Sigmoid colon (tissue), 7 donors: Measurements from ENCODE around the gene C1QTNF1. TPM values are rescaled to one million over a fixed set of nuclear protein-coding genes. Genes with fewer than 3 reads are reported as not detected.
"Not testable (repeated sequence)": the region's sequence is repeated elsewhere in the genome, so short reads cannot be mapped to it uniquely, and the experiment has no call there.

ENCODE experiments used
- DNase-seq: peaks from one replicate; pipeline ENCODE4 v3.0.0-alpha.2; 2019
- H3K27ac ChIP-seq, 4 donors: fragments of 200-600 bp; sonication (generic); one replicate each; pipeline ENCODE4 v1.5.1; 2016 to 2019; ENCODE audit warnings: mild to moderate bottlenecking in 1 of 4
- H3K27me3 ChIP-seq, 3 donors: fragments of 200-600 bp; sonication (generic); one replicate each; pipeline ENCODE4 v1.5.1; 2019; ENCODE audit warnings: mild to moderate bottlenecking in 1 of 3
- H3K36me3 ChIP-seq, 4 donors: fragments of 200-600 bp; sonication (generic); one replicate each; pipeline ENCODE4 v1.5.1; 2016 to 2019
- H3K4me1 ChIP-seq, 4 donors: fragments of 200-600 bp; sonication (generic); one replicate each; pipeline ENCODE4 v1.5.1; 2017 to 2019
- H3K4me3 ChIP-seq, 4 donors: fragments of 200-600 bp; sonication (generic); one replicate each; pipeline ENCODE4 v1.5.1; 2017 to 2019; ENCODE audit warnings: mild to moderate bottlenecking in 2 of 4, moderate library complexity in 1 of 4
- H3K9me3 ChIP-seq, 4 donors: fragments of 200-600 bp in 3 of 4; sonication (generic) in 3 of 4; one replicate each; pipeline versions ENCODE4 v1.5.1 to v1.6.1; 2013 to 2019
- EP300 ChIP-seq, 4 donors: sonication (generic); formaldehyde crosslinking; IDR thresholded peaks; one replicate each; pipeline ENCODE4 v1.6.1; 2017; ENCODE audit warnings: antibody characterized with exemption in 4 of 4
- POLR2A ChIP-seq, 2 donors: fragments of 450-650 bp; IDR thresholded peaks; one replicate each; pipeline ENCODE4 v1.6.1; 2016; ENCODE audit warnings: antibody characterized with exemption in 2 of 2, mild to moderate bottlenecking in 2 of 2, moderate library complexity in 2 of 2
- POLR2AphosphoS5 ChIP-seq, 4 donors: sonication (generic); formaldehyde crosslinking; IDR thresholded peaks; one replicate each; pipeline ENCODE4 v1.6.1; 2017; ENCODE audit warnings: antibody characterized with exemption in 4 of 4
- WGBS, 2 donors: extraction: QIAGEN DNeasy Blood & Tissue Kit; methylation state at CpG; one replicate each; pipeline ENCODE4 v1.1.7; 2013; 5-methylcytosine and 5-hydroxymethylcytosine counted together
- intact Hi-C: fragments of 100-400 bp; cut with DNase I; formaldehyde crosslinking; loops from one replicate; pipeline ENCODE4 v1.15.1; 2023
- polyA plus RNA-seq, 3 donors: library from polyadenylated mRNA; stranded (reverse); fragments of 200-250 nt; gene quantifications; one replicate each; pipeline ENCODE4 v1.2.3, GENCODE V29; 2013
- total RNA-seq, 4 donors: library from RNA; depleted of rRNA; stranded (reverse); fragments of >200 nt; gene quantifications; one replicate each; pipeline ENCODE4 v1.1.0, GENCODE V29; 2016
- TF ChIP-seq, protein P1 (sequence below), 4 experiments: fragments of 450-650 bp in 3 of 4; fragments of 200-600 bp in 1 of 4; IDR thresholded peaks; one replicate each; pipeline ENCODE4 v1.5.1; 2016 to 2019; ENCODE audit warnings: antibody characterized with exemption in 4 of 4, mild to moderate bottlenecking in 3 of 4, moderate library complexity in 2 of 4
- donor health status: healthy with polysubstance abuse.
- donor health status: Bipolar disorder and iron deficiency.
- donor health status: healthy.

Gene C1QTNF1
- total and polyA plus RNA-seq, 7 donors: 1.4 to 34.6 (median 23.9) TPM

DNA sequence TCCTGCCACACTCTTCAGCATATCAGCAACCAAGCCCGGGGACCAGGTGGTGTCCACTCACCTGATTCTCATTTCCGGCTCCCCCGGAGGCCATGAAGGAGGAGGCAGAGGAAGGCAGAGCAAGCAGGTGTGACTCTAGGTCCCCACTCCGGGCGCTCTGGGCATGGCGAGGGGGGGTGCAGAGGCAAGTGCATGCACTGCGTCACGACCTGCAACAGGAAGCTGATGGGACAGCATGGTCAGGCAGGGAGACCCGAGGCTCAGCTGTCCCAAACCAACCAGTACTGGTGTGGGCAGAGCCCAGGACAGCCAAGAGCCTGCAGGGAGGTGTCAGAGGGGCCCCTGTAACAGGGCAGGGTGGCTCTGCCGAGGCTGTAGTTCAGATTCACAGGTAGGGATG, 48.6 kb downstream of the C1QTNF1 start:
- DNase-seq: peak; percentile 62
- TF ChIP-seq EP300 (IDR thresholded peaks at IDR 0.05): no peak
- TF ChIP-seq POLR2AphosphoS5 (IDR thresholded peaks at IDR 0.05): no peak
- no peak for TF ChIP-seq POLR2A (IDR thresholded peaks at IDR 0.05)
- TF ChIP-seq, protein P1, sequence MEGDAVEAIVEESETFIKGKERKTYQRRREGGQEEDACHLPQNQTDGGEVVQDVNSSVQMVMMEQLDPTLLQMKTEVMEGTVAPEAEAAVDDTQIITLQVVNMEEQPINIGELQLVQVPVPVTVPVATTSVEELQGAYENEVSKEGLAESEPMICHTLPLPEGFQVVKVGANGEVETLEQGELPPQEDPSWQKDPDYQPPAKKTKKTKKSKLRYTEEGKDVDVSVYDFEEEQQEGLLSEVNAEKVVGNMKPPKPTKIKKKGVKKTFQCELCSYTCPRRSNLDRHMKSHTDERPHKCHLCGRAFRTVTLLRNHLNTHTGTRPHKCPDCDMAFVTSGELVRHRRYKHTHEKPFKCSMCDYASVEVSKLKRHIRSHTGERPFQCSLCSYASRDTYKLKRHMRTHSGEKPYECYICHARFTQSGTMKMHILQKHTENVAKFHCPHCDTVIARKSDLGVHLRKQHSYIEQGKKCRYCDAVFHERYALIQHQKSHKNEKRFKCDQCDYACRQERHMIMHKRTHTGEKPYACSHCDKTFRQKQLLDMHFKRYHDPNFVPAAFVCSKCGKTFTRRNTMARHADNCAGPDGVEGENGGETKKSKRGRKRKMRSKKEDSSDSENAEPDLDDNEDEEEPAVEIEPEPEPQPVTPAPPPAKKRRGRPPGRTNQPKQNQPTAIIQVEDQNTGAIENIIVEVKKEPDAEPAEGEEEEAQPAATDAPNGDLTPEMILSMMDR (IDR thresholded peaks at IDR 0.05): no peak
- peaks cover 0 to under 1% (median 0%) of the 10 kb centered on the region in 4 donors for H3K36me3 ChIP-seq
- peaks cover 0 to 25% (median 20%) of the 10 kb centered on the region in 4 donors for H3K4me1 ChIP-seq
- 48 to 81% methylated on average over 10 of the region's 10 CpGs for WGBS, 2 donors
- H3K4me3 ChIP-seq: no peak overlapping the region
- H3K27ac ChIP-seq: no peak overlapping the region
- H3K9me3 ChIP-seq: no peaks in the 10 kb centered on the region
- H3K27me3 ChIP-seq: no peaks in the 10 kb centered on the region
- intact Hi-C loops: no loop called here

DNA sequence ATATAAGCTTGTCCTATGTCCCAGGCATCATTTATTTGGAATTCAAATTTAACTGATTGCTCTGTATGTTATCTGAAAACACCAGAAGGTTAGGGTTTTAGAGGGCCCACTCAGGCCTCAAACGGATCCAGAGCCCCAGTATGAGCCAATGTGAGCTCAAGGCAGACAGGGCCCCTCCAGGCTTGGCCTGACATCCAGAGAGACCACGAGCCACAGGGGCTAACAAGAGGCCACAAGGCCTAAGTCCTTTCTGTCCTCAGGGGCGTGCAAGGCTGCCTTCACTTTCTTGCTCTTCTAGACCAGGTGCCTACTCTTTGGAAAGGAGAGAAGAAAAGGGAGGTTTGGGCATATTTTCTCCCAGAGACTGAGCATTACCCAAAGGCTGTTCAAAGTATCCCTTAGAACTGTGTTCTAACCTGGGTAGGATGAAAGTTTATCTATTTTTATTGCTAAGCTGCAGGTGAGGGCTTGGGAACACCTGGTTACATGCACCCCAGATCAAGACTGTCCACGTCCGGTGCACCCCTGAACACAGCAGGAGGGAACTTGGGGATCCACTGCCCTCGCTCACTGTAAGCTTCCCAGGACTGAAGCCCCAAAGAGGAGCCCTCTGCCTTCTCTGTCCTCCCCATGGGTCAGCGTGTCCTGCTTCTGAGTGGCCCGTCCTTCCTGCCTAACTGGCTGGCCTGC, 49.2 kb downstream of the C1QTNF1 start:
- WGBS, 2 donors: 27 to 71% methylated on average over 8 of the region's 8 CpGs
- Histone ChIP-seq H3K9me3 (no peaks in the 10 kb centered on the region), H3K27ac (no peak overlapping the region), H3K4me1 (peaks cover 0 to 25% (median 20%) of the 10 kb centered on the region in 4 donors), H3K36me3 (peaks cover 0 to 7% (median 0%) of the 10 kb centered on the region in 4 donors), H3K4me3 (no peak overlapping the region), H3K27me3 (no peaks in the 10 kb centered on the region)
- DNase-seq: peak; percentile 37
- TF ChIP-seq POLR2AphosphoS5 (IDR thresholded peaks at IDR 0.05): no peak
- no peak for TF ChIP-seq POLR2A (IDR thresholded peaks at IDR 0.05)
- intact Hi-C loops: no loop called here

DNA sequence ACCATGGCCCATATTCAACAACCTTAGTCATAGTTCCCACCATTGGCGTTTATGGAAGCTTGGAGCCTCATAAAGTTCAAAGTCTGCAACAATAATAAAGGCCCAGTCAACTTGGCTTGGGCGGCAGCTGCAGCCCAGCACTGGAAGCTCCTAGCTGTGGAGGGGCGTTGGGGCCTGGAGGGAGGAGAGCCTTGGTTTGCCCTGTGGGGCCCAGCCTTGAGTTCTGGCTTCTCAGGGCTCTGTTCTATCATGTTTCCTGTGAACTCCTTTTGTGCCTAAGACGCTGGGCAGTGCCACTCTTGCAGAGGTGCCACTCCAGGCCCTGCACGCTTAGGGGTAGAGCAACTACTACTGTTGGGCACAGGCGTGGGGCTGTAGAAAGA, 49.7 kb downstream of the C1QTNF1 start:
- TF ChIP-seq POLR2AphosphoS5 (IDR thresholded peaks at IDR 0.05): no peak
- intact Hi-C loops: no loop called here
- peak; percentile 60 for DNase-seq
- H3K9me3 ChIP-seq: no peaks in the 10 kb centered on the region
- peak overlapping the region in 3 of 4 donors; percentile 84 to 92 (median 92) for H3K27ac ChIP-seq
- peaks cover 0 to 25% (median 20%) of the 10 kb centered on the region in 4 donors for H3K4me1 ChIP-seq
- 29 to 82% methylated on average over 6 of the region's 6 CpGs for WGBS, 2 donors
- peaks cover 0 to 12% (median 2%) of the 10 kb centered on the region in 4 donors for H3K36me3 ChIP-seq
- H3K4me3 ChIP-seq: no peak overlapping the region
- no peaks in the 10 kb centered on the region for H3K27me3 ChIP-seq

DNA sequence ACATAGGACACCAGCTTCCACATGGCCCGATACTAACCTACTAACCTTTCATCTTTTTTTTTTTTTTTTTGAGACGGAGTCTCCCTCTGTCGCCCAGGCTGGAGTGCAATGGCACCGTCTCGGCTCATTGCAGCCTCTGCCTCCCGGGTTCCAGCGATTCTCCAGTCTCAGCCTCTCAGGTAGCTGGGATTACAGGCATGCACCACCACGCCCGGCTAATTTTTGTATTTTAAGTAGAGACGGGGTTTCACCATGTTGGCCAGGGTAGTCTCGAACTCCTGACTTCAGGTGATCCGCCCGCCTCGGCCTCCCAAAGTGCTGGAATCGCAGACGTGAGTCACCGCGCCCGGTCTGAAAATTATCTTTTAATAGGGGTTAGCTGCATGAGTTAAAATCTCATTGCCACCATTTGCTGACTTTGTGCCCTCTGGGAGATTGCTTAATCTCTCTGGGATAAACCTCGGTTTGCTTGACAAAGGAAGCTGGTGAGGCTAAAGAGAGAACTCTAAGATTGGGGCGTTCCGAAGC, 50.2 kb downstream of the C1QTNF1 start:
- TF ChIP-seq POLR2AphosphoS5 (IDR thresholded peaks at IDR 0.05) (peak in 1 of 4 donors; percentile 22), POLR2A (IDR thresholded peaks at IDR 0.05) (peak in 1 of 2 donors; percentile 29)
- Histone ChIP-seq H3K4me3 (peak overlapping the region in 3 of 4 donors; percentile 90 to 94 (median 94)), H3K27ac (peak overlapping the region; percentile 83 to 92 (median 88)), H3K36me3 (peaks cover 0 to 17% (median 6%) of the 10 kb centered on the region in 4 donors), H3K4me1 (peaks cover 0 to 25% (median 20%) of the 10 kb centered on the region in 4 donors)
- intact Hi-C loops, H3K27me3 ChIP-seq, H3K9me3 ChIP-seq, DNase-seq: not testable (repeated sequence)
- WGBS, 2 donors: 19 to 61% methylated on average over 22 of the region's 22 CpGs

DNA sequence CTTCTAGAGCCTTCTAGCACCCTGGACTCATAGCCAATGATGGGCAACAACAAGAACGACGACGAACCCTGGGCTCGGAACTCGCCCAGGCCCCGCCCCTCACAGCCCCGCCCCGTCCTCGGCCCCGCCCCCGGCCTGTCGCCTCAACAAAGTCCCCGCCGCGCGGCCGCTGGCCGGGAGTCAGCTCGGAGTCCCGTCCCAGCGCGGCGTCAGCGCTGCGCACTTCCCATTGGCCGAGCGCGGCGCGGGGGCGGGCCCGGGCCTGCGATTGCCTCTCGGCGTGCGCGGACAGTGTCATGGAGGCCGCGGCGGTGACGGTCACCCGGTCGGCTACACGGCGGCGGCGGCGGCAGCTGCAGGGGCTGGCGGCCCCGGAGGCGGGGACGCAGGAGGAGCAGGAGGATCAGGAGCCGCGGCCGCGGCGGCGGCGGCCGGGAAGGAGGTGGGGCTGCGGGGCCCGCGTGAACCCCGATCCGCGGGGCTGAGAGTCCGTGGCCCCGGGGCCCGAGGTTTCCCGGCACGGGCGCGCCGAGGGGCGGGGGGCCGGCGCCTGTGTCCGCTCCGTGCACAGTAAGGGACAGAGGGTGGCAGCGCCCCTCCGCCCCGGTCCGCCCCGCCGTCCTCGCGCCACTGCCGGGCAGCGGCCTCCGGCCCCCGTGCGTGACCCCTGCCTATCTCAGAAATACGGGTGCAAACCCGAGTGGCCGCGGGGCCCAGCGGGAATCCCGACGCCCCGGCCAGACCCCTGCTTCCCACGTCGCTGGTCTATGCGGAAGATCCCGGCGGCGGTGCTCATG, 50.9 kb downstream of the C1QTNF1 start, which contains the start of gene ENGASE:
ENGASE (plus strand) TSS at position 176 of the 797 bp plus-strand sequence; CDS start at position 297, 121 bp downstream.
- Histone ChIP-seq H3K36me3 (peaks cover 0 to 24% (median 9%) of the 10 kb centered on the region in 4 donors), H3K27ac (peak within 1 kb of the TSS; percentile 83 to 92 (median 88)), H3K27me3 (no peaks in the 10 kb centered on the region), H3K9me3 (no peaks in the 10 kb centered on the region), H3K4me3 (peak within 1 kb of the TSS; percentile 54 to 94 (median 92)), H3K4me1 (peaks cover 0 to 25% (median 20%) of the 10 kb centered on the region in 4 donors)
- TF ChIP-seq POLR2A (IDR thresholded peaks at IDR 0.05): no peak
- peak in 2 of 4 donors; percentile 49 to 58 for TF ChIP-seq POLR2AphosphoS5 (IDR thresholded peaks at IDR 0.05)
- DNase-seq: peak; percentile 97
- WGBS, 2 donors: 1% methylated on average over 106 of the region's 106 CpGs
- intact Hi-C loops: loop anchor here (5.0 kb wide), 1 partner anchor 53 kb away; the partner anchor contains the start of gene C1QTNF1

DNA sequence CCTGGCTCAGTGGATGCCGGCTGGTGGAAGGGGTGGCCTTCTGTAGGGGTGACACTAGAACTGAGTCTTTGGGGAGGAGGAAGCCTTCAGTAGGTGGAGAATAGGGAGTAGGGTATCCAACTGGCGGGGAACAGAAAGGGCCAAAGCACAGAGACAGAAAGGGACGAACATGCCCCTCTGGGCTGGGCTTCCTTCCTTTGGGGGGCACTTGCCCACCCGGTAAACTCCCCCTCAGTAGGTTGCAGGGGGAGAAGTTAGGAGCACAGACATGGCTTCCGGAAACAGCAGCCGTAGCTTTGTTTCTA, 51.4 kb downstream of the C1QTNF1 start:
- intact Hi-C loops: loop anchor here (5.0 kb wide), 1 partner anchor 53 kb away; the partner anchor contains the start of gene C1QTNF1
- peak overlapping the region; percentile 83 to 92 (median 88) for H3K27ac ChIP-seq

More for the DNA sequence above, 51.4 kb downstream of the C1QTNF1 start:
- DNase-seq: no peak
- peak in 1 of 4 donors; percentile 13 for TF ChIP-seq POLR2AphosphoS5 (IDR thresholded peaks at IDR 0.05)
- TF ChIP-seq, protein P1 (IDR thresholded peaks at IDR 0.05): no peak
- Histone ChIP-seq H3K9me3 (no peaks in the 10 kb centered on the region), H3K4me3 (peak overlapping the region; percentile 54 to 94 (median 92)), H3K36me3 (peaks cover 0 to 29% (median 12%) of the 10 kb centered on the region in 4 donors), H3K27me3 (no peaks in the 10 kb centered on the region), H3K4me1 (peaks cover 0 to 25% (median 20%) of the 10 kb centered on the region in 4 donors)
- WGBS, 2 donors: 2 to 7% methylated on average over 6 of the region's 6 CpGs
